A673 (cell line): ENCODE data around the gene ASGR2. TPM values are rescaled to one million over a fixed set of nuclear protein-coding genes. Genes with fewer than 3 reads are reported as not detected.

ENCODE experiments used
- BruUV-seq: library from RNA; stranded (reverse); fragments of 400-500 nt; replicated peaks from 2 replicates; lab custom pipeline; 2021; lab: Mats Ljungman, UMichigan
- CTCF ChIA-PET: fragments of 300-600 bp; sonication (Branson Sonifier 250); formaldehyde crosslinking; loops from one replicate; lab custom pipeline; 2022; ENCODE audit warnings: antibody characterized with exemption; lab: Charles Lee
- POLR2A ChIA-PET: fragments of 300-600 bp; sonication (Branson Sonifier 250); formaldehyde crosslinking; loops from one replicate; lab custom pipeline; 2022; ENCODE audit warnings: antibody characterized with exemption; ENCODE audit not compliant: low non-redundant PET; lab: Charles Lee
- DNase-seq: peaks from one replicate; pipeline ENCODE4 v3.0.0-alpha.2; 2015; ENCODE audit warnings: low spot score
- H3K27ac ChIP-seq: fragments of 200-600 bp; sonication (generic); 2 replicates; pipeline ENCODE4 v1.5.1; 2016; ENCODE audit warnings: mixed run types, low read depth, mild to moderate bottlenecking, mixed read lengths, antibody characterized with exemption, low read length; ENCODE audit not compliant: poor library complexity, severe bottlenecking
- H3K27me3 ChIP-seq: fragments of 200-600 bp; sonication (generic); replicated peaks from 2 replicates; pipeline ENCODE4 v1.6.1; 2017; ENCODE audit warnings: mixed run types, low read depth, mild to moderate bottlenecking, mixed read lengths, antibody characterized with exemption, low read length; ENCODE audit not compliant: insufficient read depth, poor library complexity
- H3K36me3 ChIP-seq: fragments of 200-600 bp; sonication (generic); 2 replicates; pipeline ENCODE4 v1.6.1; 2016; ENCODE audit warnings: mixed run types, mild to moderate bottlenecking, mixed read lengths, antibody characterized with exemption, low read length; ENCODE audit not compliant: insufficient read depth, poor library complexity, severe bottlenecking
- H3K4me1 ChIP-seq: fragments of 200-600 bp; sonication (generic); 2 replicates; pipeline ENCODE4 v1.6.1; 2017; ENCODE audit warnings: mixed run types, mild to moderate bottlenecking, mixed read lengths, antibody characterized with exemption, low read length; ENCODE audit not compliant: insufficient read depth, poor library complexity, severe bottlenecking
- H3K4me3 ChIP-seq: fragments of 200-600 bp; sonication (generic); 2 replicates; pipeline ENCODE4 v1.5.1; 2016; ENCODE audit warnings: low read depth, mixed run types, mild to moderate bottlenecking, mixed read lengths, low read length; ENCODE audit not compliant: poor library complexity, severe bottlenecking
- H3K9me3 ChIP-seq: fragments of 200-600 bp; sonication (generic); 2 replicates; pipeline ENCODE4 v1.6.1; 2016; ENCODE audit warnings: mixed run types, low read depth, mild to moderate bottlenecking, mixed read lengths, antibody characterized with exemption, low read length; ENCODE audit not compliant: poor library complexity, severe bottlenecking
- CTCF ChIP-seq: fragments of 300-800, 200-600 bp; sonication (generic); conservative IDR thresholded peaks from 2 replicates; pipeline ENCODE4 v1.5.1; 2017; ENCODE audit warnings: low read depth, mild to moderate bottlenecking, antibody characterized with exemption, low read length, moderate library complexity, mixed read lengths
- EZH2 ChIP-seq: fragments of 200-600 bp; sonication (generic); IDR thresholded peaks from 2 replicates; pipeline ENCODE4 v1.6.1; 2017; ENCODE audit warnings: borderline replicate concordance, low read depth, mild to moderate bottlenecking, mixed read lengths, antibody characterized with exemption, low read length; ENCODE audit not compliant: poor library complexity, severe bottlenecking
- intact Hi-C: fragments of 100-400 bp; cut with micrococcal nuclease; formaldehyde crosslinking; loops from one replicate; pipeline ENCODE4 v1.10.0; 2022; ENCODE audit not compliant: unreplicated experiment
- total RNA-seq: library from RNA; stranded (reverse); gene quantifications from 2 replicates; pipeline ENCODE4 v1.2.3, GENCODE V29; 2021

The ASGR2 gene
- total RNA-seq, 1 experiment from 2014 or later, result not detected

DNA sequence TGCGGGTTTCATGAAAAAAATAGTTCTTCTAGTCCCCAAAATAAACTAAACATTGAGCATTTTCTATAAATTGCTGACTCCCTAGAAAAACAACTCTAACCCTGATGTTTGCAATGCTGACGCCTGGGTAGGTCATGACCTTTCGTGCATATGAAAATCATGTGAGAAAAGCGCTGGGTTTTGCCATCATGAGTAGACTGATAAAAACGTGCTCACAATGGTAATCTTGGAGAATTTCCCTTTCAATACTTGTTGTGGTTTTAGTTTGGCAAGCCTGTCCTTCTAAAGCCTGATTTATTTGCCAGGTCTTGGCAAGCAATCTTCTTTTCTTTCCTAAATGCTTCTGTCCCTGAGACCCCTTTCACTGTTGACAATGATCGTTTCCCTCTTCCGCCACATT is 30.5 kb downstream of the ASGR2 start:
- TF ChIP-seq CTCF (no peak), EZH2 (no peak)
- POLR2A ChIA-PET, result no interaction called here
- no peaks in the 10 kb centered on the region for H3K36me3 ChIP-seq
- CTCF ChIA-PET, result no interaction called here
- no peak overlapping the region for H3K4me3 ChIP-seq
- no peaks in the 10 kb centered on the region for H3K9me3 ChIP-seq
- no peaks in the 10 kb centered on the region for H3K27me3 ChIP-seq
- intact Hi-C loops, result no loop called here
- no peak for DNase-seq
- peaks cover 4% of the 10 kb centered on the region for H3K4me1 ChIP-seq
- BruUV-seq, result no TSS peak
- no peak overlapping the region for H3K27ac ChIP-seq

- POLR2A ChIA-PET, result no interaction called here
- Histone ChIP-seq H3K27ac (no peak overlapping the region), H3K4me1 (peaks cover 4% of the 10 kb centered on the region), H3K36me3 (no peaks in the 10 kb centered on the region), H3K27me3 (no peaks in the 10 kb centered on the region), H3K4me3 (no peak overlapping the region), H3K9me3 (no peaks in the 10 kb centered on the region)
- TF ChIP-seq CTCF, result no peak
- no peak for TF ChIP-seq EZH2
- intact Hi-C loops, result no loop called here
- BruUV-seq, result no TSS peak
- DNase-seq, result no peak
- CTCF ChIA-PET, result no interaction called here
Observed at GRCh38 chr17:7083592-7083991, 31.0 kb downstream of the ASGR2 start.

- DNase-seq, result no peak
- no TSS peak for BruUV-seq
- Histone ChIP-seq H3K36me3 (no peaks in the 10 kb centered on the region), H3K4me1 (peaks cover 4% of the 10 kb centered on the region), H3K27ac (no peak overlapping the region), H3K4me3 (no peak overlapping the region), H3K9me3 (no peaks in the 10 kb centered on the region), H3K27me3 (no peaks in the 10 kb centered on the region)
- TF ChIP-seq CTCF (no peak), EZH2 (no peak)
- ChIA-PET POLR2A (interaction anchor here (0.7 kb wide), 1 partner anchor 208 kb away, joined by 6 read pairs; no protein-coding TSS in a partner anchor), CTCF (no interaction called here)
- intact Hi-C loops, result no loop called here
Observed at GRCh38 chr17:7081341-7082062, 33.1 kb downstream of the ASGR2 start.
